ENCODE results near the gene DDX6.
"Not testable (repeated sequence)": the region's sequence is repeated elsewhere in the genome, so short reads cannot be mapped to it uniquely, and the experiment has no call there.

Gene DDX6

GRCh38 chr11:118715245-118715831 lies 75.6 kb downstream of the DDX6 start:
- no peak for TF ChIP-seq CTCF (IDR thresholded peaks at IDR 0.05; ENCODE audit: borderline replicate concordance, insufficient read depth, low read depth, low read length)
- no peak overlapping the region for H3K4me3 ChIP-seq (ENCODE audit: low read depth, low read length)

DNA sequence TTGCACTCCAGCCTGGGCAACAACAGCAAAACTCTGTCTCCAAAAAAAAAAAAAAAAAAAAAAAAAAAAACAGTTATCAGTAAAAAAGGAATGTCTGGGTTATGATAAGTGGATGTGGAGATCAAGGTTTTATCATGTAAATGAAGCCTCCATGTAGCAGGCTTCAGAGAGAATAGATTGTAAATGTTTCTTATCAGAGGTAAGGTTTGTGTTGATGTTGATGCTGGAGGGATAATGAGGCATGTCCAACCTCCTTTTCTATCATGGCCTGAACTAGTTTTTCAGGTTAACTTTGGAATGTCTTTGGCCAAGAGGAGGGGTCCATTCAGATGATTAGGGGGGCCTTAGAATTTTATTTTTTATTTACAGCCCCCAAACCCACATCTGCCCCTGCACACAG lies 76.1 kb downstream of the DDX6 start:
- no peak for TF ChIP-seq CTCF (IDR thresholded peaks at IDR 0.05; ENCODE audit: borderline replicate concordance, insufficient read depth, low read depth, low read length)
- no peak overlapping the region for H3K4me3 ChIP-seq (ENCODE audit: low read depth, low read length)

- not testable (repeated sequence) for H3K4me3 ChIP-seq (ENCODE audit: low read depth, low read length)
Observed at GRCh38 chr11:118714416-118714815, 76.5 kb downstream of the DDX6 start.

- no peak overlapping the region for H3K4me3 ChIP-seq (ENCODE audit: low read depth, low read length)
- TF ChIP-seq CTCF (IDR thresholded peaks at IDR 0.05; ENCODE audit: borderline replicate concordance, insufficient read depth, low read depth, low read length) = no peak
Observed at GRCh38 chr11:118708296-118708695, 82.7 kb downstream of the DDX6 start.

DNA sequence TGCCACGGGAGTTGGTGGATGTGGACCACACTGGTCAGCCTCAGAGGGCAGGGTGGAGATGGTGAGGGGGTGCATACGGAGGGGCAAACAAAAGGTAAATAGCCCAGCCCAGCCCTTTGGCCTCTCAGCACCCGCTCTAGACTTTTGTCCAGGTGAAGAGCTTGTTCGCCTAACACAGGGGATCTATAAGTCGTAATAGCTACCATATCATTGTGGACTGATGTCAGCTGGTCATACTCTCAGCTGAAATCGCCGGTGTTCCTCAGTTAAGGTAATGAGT lies 84.5 kb downstream of the DDX6 start:
- H3K4me3 ChIP-seq (ENCODE audit: low read depth, low read length) = no peak overlapping the region
- TF ChIP-seq CTCF (IDR thresholded peaks at IDR 0.05; ENCODE audit: borderline replicate concordance, insufficient read depth, low read depth, low read length) = no peak

DNA sequence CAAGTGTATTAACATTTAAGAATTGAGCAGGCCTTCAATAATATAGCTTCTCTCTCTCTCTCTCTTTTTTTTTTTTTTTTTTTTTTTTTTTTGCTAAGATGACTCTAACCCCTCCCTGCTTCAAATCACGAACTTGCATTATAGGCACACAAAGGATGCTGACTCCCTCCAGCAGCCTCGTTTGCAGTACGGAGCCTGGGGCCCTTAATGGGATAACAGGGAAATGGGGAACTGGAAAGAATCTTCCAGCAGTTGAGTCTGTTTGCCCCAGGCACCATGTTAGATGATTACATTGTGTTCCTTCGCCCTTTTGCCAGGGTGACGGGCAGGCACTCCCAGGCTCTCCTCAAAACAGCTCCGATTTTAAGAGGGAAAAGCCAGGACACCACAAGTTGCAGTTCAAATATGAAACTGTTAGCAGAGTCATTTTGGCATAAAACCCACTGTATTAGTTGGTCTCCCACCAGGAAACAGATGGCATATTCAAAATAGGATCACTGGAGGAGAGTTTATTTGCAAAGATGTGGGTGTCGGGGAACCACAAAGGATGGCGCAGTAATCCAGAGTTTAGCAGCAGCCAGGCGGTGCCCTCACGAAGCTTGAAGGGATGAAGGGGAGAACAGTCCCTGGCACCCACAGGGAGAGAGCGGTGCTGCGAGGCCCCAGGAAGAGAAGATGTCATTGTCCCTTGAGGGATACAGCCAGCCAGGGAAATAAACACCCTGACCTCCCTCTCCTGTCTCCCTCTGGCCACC lies 85.0 kb downstream of the DDX6 start:
- TF ChIP-seq CTCF (IDR thresholded peaks at IDR 0.05; ENCODE audit: borderline replicate concordance, insufficient read depth, low read depth, low read length) = no peak

DNA sequence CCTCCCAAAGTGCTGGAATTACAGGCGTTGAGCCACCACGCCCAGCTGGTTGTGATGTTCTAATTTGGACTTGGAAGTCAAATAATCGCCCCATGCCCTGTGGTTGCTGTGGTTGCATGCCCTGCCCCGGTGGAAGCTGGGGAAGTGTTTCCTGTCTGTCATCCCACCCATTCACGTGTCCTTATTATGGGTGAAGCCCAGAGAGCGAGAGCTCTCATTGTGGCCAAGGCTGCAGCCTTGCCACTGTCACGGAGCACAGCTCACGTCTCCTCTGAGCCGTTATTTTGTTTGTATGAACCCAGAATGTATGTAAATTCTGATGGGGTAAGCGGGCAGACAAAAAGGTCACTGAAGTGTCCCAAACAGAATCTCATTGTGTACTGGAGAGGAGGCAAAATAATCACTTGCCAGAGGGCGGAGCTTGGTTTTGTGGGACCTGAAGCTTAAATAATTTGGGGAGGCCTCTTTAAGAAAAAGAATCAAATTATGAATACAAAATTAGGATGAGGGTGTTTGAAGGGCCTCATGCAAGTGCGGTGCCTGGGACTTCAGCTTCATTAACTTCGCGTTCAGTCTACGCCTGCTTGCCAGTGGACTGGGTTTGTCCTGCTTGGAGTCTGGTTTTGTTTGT lies 85.7 kb downstream of the DDX6 start:
- TF ChIP-seq CTCF (IDR thresholded peaks at IDR 0.05; ENCODE audit: borderline replicate concordance, insufficient read depth, low read depth, low read length) = no peak

More for the DNA sequence above, 85.0 kb downstream of the DDX6 start:
- no peak overlapping the region for H3K4me3 ChIP-seq (ENCODE audit: low read depth, low read length)

More for the DNA sequence above, 85.7 kb downstream of the DDX6 start:
- no peak overlapping the region for H3K4me3 ChIP-seq (ENCODE audit: low read depth, low read length)
